ENCODE measurements around the gene PLXNB3.

Gene PLXNB3

DNA sequence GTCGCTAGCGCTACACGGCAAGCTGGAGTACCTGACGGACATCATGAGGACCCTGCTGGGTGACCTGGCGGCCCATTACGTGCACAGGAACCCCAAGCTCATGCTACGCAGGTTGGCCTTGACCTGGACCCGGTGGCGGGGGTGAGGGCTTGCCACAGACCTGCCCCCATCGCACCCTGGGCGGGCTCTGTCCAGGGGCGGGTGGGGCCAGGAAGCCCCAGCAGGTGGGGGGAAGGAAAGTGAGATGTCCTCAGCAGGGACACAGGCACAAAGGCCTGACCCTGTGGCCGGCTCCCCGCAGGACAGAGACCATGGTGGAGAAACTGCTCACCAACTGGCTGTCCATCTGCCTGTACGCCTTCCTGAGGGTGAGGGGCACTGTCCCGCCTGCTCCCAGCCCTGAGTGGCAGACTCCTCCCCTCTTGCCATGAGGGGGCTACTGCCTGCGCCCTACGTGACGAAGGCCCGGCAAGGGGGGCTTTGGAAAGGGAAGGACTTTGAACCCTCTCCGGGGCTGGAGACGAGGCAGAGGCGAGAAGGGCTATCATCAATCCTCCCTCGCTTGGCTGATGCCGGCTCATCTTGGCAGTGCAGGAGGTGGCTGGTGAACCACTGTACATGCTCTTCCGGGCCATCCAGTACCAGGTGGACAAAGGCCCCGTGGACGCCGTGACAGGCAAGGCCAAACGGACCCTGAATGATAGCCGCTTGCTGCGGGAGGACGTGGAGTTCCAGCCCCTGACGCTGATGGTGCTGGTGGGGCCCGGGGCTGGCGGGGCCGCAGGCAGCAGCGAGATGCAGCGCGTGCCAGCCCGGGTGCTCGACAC, 11.5 kb downstream of the PLXNB3 start:
- no peak for ATAC-seq

DNA sequence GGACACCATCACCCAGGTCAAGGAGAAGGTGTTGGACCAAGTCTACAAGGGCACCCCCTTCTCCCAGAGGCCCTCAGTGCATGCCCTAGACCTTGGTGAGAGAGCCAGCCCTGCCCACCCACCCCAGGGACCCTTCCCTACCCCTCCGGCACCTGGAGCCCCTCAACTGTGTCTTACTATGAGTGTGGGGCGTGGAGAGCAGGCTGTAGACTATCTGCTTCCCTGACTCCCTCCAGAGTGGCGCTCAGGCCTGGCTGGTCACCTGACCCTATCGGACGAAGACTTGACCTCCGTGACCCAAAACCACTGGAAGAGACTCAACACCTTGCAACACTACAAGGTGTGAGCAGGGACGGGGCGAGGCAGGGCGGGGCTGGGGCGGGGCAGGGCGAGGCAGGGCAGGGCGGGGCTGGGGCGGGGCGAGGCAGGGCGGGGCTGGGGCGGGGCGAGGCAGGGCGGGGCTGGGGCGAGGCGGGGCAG, 12.1 kb downstream of the PLXNB3 start:
- TF ChIP-seq GLIS3 (CRISPR knock-in tag; IDR thresholded peaks at IDR 0.05) (no peak), ZNF8 (CRISPR knock-in tag; IDR thresholded peaks at IDR 0.05) (no peak), ZC3H10 (CRISPR knock-in tag; IDR thresholded peaks at IDR 0.05) (no peak), ZFP3 (CRISPR knock-in tag; IDR thresholded peaks at IDR 0.05) (no peak)
- TF ChIP-seq, protein P1, sequence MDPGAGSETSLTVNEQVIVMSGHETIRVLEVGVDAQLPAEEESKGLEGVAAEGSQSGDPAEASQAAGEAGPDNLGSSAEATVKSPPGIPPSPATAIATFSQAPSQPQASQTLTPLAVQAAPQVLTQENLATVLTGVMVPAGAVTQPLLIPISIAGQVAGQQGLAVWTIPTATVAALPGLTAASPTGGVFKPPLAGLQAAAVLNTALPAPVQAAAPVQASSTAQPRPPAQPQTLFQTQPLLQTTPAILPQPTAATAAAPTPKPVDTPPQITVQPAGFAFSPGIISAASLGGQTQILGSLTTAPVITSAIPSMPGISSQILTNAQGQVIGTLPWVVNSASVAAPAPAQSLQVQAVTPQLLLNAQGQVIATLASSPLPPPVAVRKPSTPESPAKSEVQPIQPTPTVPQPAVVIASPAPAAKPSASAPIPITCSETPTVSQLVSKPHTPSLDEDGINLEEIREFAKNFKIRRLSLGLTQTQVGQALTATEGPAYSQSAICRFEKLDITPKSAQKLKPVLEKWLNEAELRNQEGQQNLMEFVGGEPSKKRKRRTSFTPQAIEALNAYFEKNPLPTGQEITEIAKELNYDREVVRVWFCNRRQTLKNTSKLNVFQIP (CRISPR knock-in tag; IDR thresholded peaks at IDR 0.05; ENCODE audit: borderline replicate concordance, low read depth): no peak

More for the DNA sequence above, 11.5 kb downstream of the PLXNB3 start:
- TF ChIP-seq, protein P2, sequence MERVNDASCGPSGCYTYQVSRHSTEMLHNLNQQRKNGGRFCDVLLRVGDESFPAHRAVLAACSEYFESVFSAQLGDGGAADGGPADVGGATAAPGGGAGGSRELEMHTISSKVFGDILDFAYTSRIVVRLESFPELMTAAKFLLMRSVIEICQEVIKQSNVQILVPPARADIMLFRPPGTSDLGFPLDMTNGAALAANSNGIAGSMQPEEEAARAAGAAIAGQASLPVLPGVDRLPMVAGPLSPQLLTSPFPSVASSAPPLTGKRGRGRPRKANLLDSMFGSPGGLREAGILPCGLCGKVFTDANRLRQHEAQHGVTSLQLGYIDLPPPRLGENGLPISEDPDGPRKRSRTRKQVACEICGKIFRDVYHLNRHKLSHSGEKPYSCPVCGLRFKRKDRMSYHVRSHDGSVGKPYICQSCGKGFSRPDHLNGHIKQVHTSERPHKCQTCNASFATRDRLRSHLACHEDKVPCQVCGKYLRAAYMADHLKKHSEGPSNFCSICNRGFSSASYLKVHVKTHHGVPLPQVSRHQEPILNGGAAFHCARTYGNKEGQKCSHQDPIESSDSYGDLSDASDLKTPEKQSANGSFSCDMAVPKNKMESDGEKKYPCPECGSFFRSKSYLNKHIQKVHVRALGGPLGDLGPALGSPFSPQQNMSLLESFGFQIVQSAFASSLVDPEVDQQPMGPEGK (CRISPR knock-in tag; IDR thresholded peaks at IDR 0.05; ENCODE audit: borderline replicate concordance): no peak
- TF ChIP-seq, protein P3, sequence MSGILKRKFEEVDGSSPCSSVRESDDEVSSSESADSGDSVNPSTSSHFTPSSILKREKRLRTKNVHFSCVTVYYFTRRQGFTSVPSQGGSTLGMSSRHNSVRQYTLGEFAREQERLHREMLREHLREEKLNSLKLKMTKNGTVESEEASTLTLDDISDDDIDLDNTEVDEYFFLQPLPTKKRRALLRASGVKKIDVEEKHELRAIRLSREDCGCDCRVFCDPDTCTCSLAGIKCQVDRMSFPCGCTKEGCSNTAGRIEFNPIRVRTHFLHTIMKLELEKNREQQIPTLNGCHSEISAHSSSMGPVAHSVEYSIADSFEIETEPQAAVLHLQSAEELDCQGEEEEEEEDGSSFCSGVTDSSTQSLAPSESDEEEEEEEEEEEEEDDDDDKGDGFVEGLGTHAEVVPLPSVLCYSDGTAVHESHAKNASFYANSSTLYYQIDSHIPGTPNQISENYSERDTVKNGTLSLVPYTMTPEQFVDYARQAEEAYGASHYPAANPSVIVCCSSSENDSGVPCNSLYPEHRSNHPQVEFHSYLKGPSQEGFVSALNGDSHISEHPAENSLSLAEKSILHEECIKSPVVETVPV (CRISPR knock-in tag; IDR thresholded peaks at IDR 0.05): no peak
- TF ChIP-seq, protein P1 (CRISPR knock-in tag; IDR thresholded peaks at IDR 0.05; ENCODE audit: borderline replicate concordance, low read depth): no peak
- TF ChIP-seq TCF4 (CRISPR knock-in tag; IDR thresholded peaks at IDR 0.05; ENCODE audit: borderline replicate concordance): no peak
- no peak for TF ChIP-seq ZNF70 (CRISPR knock-in tag; IDR thresholded peaks at IDR 0.05)
- no peak for TF ChIP-seq ZFP30 (CRISPR knock-in tag; IDR thresholded peaks at IDR 0.05)
- no peak for TF ChIP-seq GLIS3 (CRISPR knock-in tag; IDR thresholded peaks at IDR 0.05)
- TF ChIP-seq TOX (CRISPR knock-in tag; IDR thresholded peaks at IDR 0.05; ENCODE audit: borderline replicate concordance): no peak
- no peak for TF ChIP-seq ZNF8 (CRISPR knock-in tag; IDR thresholded peaks at IDR 0.05)
- TF ChIP-seq, protein P4, sequence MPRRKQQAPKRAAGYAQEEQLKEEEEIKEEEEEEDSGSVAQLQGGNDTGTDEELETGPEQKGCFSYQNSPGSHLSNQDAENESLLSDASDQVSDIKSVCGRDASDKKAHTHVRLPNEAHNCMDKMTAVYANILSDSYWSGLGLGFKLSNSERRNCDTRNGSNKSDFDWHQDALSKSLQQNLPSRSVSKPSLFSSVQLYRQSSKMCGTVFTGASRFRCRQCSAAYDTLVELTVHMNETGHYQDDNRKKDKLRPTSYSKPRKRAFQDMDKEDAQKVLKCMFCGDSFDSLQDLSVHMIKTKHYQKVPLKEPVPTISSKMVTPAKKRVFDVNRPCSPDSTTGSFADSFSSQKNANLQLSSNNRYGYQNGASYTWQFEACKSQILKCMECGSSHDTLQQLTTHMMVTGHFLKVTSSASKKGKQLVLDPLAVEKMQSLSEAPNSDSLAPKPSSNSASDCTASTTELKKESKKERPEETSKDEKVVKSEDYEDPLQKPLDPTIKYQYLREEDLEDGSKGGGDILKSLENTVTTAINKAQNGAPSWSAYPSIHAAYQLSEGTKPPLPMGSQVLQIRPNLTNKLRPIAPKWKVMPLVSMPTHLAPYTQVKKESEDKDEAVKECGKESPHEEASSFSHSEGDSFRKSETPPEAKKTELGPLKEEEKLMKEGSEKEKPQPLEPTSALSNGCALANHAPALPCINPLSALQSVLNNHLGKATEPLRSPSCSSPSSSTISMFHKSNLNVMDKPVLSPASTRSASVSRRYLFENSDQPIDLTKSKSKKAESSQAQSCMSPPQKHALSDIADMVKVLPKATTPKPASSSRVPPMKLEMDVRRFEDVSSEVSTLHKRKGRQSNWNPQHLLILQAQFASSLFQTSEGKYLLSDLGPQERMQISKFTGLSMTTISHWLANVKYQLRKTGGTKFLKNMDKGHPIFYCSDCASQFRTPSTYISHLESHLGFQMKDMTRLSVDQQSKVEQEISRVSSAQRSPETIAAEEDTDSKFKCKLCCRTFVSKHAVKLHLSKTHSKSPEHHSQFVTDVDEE (CRISPR knock-in tag; IDR thresholded peaks at IDR 0.05): no peak
- no peak for TF ChIP-seq ZC3H10 (CRISPR knock-in tag; IDR thresholded peaks at IDR 0.05)
- TF ChIP-seq OSR1 (CRISPR knock-in tag; IDR thresholded peaks at IDR 0.05): no peak
- TF ChIP-seq SNAI2 (CRISPR knock-in tag; IDR thresholded peaks at IDR 0.05): no peak
- no peak for TF ChIP-seq ESRRG (CRISPR knock-in tag; IDR thresholded peaks at IDR 0.05)
- TF ChIP-seq ZNF565 (CRISPR knock-in tag; conservative IDR thresholded peaks at IDR 0.05; ENCODE audit: low read depth): no peak
- TF ChIP-seq RARB (CRISPR knock-in tag; IDR thresholded peaks at IDR 0.05): no peak
- TF ChIP-seq, protein P5, sequence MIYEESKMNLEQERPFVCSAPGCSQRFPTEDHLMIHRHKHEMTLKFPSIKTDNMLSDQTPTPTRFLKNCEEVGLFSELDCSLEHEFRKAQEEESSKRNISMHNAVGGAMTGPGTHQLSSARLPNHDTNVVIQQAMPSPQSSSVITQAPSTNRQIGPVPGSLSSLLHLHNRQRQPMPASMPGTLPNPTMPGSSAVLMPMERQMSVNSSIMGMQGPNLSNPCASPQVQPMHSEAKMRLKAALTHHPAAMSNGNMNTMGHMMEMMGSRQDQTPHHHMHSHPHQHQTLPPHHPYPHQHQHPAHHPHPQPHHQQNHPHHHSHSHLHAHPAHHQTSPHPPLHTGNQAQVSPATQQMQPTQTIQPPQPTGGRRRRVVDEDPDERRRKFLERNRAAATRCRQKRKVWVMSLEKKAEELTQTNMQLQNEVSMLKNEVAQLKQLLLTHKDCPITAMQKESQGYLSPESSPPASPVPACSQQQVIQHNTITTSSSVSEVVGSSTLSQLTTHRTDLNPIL (CRISPR knock-in tag; IDR thresholded peaks at IDR 0.05; ENCODE audit: low read depth): no peak
- TF ChIP-seq ISL1 (CRISPR knock-in tag; IDR thresholded peaks at IDR 0.05): no peak

More for the DNA sequence above, 12.1 kb downstream of the PLXNB3 start:
- ATAC-seq: no peak
